A549 (cell line): Measurements from ENCODE around the gene PACSIN1.

Experiments
- CBX2 ChIP-seq: fragments of 200-600 bp; sonication (generic); IDR thresholded peaks from 2 replicates; pipeline ENCODE4 v1.6.1; 2016; ENCODE audit warnings: low read depth, mild to moderate bottlenecking, borderline replicate concordance
- JUNB ChIP-seq: fragments of >200 bp; sonication (Bioruptor Twin); formaldehyde crosslinking; IDR thresholded peaks from 2 replicates; pipeline ENCODE4 v1.6.1; 2016
- NFE2L2 ChIP-seq: fragments of 150-350 bp; conservative IDR thresholded peaks from 2 replicates; pipeline ENCODE4 v1.6.1; 2014; ENCODE audit warnings: low read length
- NR3C1 ChIP-seq: fragments of >200 bp; sonication (Bioruptor Twin); formaldehyde crosslinking; IDR thresholded peaks from 3 replicates; pipeline ENCODE4 v1.6.1; 2017
- POLR2A ChIP-seq: IDR thresholded peaks from 2 replicates; pipeline ENCODE4 v1.6.1; 2012; ENCODE audit warnings: mild to moderate bottlenecking, low read length
- RAD21 ChIP-seq, 2 experiments: fragments of >200 bp in 1 of 2; sonication (Bioruptor Twin) in 1 of 2; formaldehyde crosslinking in 1 of 2; IDR thresholded peaks in 1 of 2; conservative IDR thresholded peaks in 1 of 2; 2 replicates in 1 of 2; 3 replicates in 1 of 2; pipeline ENCODE4 v1.6.1; 2012 to 2018; ENCODE audit warnings: inconsistent platforms in 1 of 2
- TF ChIP-seq, protein P1 (sequence below): fragments of >200 bp; sonication (Bioruptor Twin); formaldehyde crosslinking; IDR thresholded peaks from 3 replicates; pipeline ENCODE4 v1.5.1; 2016

DNA sequence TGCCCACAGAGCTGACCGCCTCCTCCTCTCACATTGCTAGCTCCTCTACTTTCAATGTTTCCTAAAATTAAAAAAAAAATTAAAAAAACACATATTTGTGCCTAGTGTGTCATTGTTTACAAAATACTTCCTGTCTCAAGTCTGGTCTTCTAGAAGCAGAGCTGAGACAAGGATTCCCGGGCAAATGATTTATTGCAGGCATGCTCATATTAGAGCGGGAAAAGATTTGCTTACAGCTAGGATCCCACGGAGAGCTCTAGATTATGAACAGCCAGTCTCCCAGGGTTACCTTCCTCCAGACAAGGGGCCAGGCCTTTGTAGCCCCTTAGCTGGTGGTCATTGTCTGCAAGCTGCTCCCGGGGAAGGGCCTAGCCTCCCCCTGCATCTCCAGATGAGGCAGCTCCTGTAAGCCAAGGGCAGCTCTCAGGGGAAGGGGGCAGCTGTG is 9.4 kb downstream of the PACSIN1 start:
- TF ChIP-seq NFE2L2 = no peak
- no peak for TF ChIP-seq CBX2
- TF ChIP-seq, protein P1, sequence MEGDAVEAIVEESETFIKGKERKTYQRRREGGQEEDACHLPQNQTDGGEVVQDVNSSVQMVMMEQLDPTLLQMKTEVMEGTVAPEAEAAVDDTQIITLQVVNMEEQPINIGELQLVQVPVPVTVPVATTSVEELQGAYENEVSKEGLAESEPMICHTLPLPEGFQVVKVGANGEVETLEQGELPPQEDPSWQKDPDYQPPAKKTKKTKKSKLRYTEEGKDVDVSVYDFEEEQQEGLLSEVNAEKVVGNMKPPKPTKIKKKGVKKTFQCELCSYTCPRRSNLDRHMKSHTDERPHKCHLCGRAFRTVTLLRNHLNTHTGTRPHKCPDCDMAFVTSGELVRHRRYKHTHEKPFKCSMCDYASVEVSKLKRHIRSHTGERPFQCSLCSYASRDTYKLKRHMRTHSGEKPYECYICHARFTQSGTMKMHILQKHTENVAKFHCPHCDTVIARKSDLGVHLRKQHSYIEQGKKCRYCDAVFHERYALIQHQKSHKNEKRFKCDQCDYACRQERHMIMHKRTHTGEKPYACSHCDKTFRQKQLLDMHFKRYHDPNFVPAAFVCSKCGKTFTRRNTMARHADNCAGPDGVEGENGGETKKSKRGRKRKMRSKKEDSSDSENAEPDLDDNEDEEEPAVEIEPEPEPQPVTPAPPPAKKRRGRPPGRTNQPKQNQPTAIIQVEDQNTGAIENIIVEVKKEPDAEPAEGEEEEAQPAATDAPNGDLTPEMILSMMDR = no peak
- TF ChIP-seq POLR2A = no peak
- TF ChIP-seq RAD21 (conservative IDR thresholded peaks at IDR 0.05 in 1 of 2, IDR thresholded peaks at IDR 0.05 in 1 of 2) = no peak
- no peak for TF ChIP-seq JUNB
- no peak for TF ChIP-seq NR3C1
